HG03442 (cell line): ENCODE results near the gene VPS13D.
"Not testable (repeated sequence)": the region's sequence is repeated elsewhere in the genome, so short reads cannot be mapped to it uniquely, and the experiment has no call there.

ENCODE experiments used
- ATAC-seq: cut with Tn5 transposase; IDR thresholded peaks from one replicate; pipeline ENCODE4 v1.9.1; 2021; ENCODE audit warnings: mild to moderate bottlenecking, moderate library complexity; ENCODE audit not compliant: unreplicated experiment

Gene VPS13D

GRCh38 chr1:12506281-12507280, 276.8 kb downstream of the VPS13D start:
- no peak for ATAC-seq

- ATAC-seq, result no peak
Measured at GRCh38 chr1:12507631-12508030, 277.8 kb downstream of the VPS13D start.

GRCh38 chr1:12508849-12509248, 279.0 kb downstream of the VPS13D start:
- no peak for ATAC-seq

GRCh38 chr1:12511128-12511484, 281.3 kb downstream of the VPS13D start:
- ATAC-seq, result no peak

GRCh38 chr1:12511516-12512468, 282.0 kb downstream of the VPS13D start:
- ATAC-seq, result no peak

GRCh38 chr1:12513181-12513580, 283.4 kb downstream of the VPS13D start:
- no peak for ATAC-seq

- ATAC-seq, result no peak
Measured at GRCh38 chr1:12514590-12514989, 284.8 kb downstream of the VPS13D start.

- no peak for ATAC-seq
Measured at GRCh38 chr1:12515234-12515633, 285.4 kb downstream of the VPS13D start.

- ATAC-seq, result no peak
Measured at GRCh38 chr1:12516741-12517140, 286.9 kb downstream of the VPS13D start.

- ATAC-seq, result no peak
Measured at GRCh38 chr1:12518931-12519692, 289.3 kb downstream of the VPS13D start.

- no peak for ATAC-seq
Measured at GRCh38 chr1:12519693-12520364, 290.0 kb downstream of the VPS13D start.

GRCh38 chr1:12521096-12521495, 291.3 kb downstream of the VPS13D start:
- ATAC-seq, result no peak

GRCh38 chr1:12522780-12523179, 292.9 kb downstream of the VPS13D start:
- ATAC-seq, result not testable (repeated sequence)

- no peak for ATAC-seq
Measured at GRCh38 chr1:12524266-12524665, 294.4 kb downstream of the VPS13D start.

- ATAC-seq, result no peak
Measured at GRCh38 chr1:12525311-12526181, 295.7 kb downstream of the VPS13D start.

- ATAC-seq, result no peak
Measured at GRCh38 chr1:12527564-12527963, 297.7 kb downstream of the VPS13D start.

GRCh38 chr1:12528021-12528852, 298.4 kb downstream of the VPS13D start:
- ATAC-seq, result no peak

- ATAC-seq, result no peak
Measured at GRCh38 chr1:12529640-12530174, 299.9 kb downstream of the VPS13D start.
